Panc1 (cell line): Measurements from ENCODE around the gene RFC2. TPM values are rescaled to one million over a fixed set of nuclear protein-coding genes. Genes with fewer than 3 reads are reported as not detected.
A peak's percentile ranks its signal among the peaks of the same experiment; 100 is the strongest.

Experiments
- ATAC-seq: fragments of 200-7000 bp; cut with Tn5 transposase; 2 replicates; pipeline ENCODE4 v1.9.1; 2020; ENCODE audit warnings: mild to moderate bottlenecking, moderate library complexity
- BruUV-seq: library from RNA; stranded (reverse); fragments of 400-500 nt; replicated peaks from 2 replicates; lab custom pipeline; 2021; lab: Mats Ljungman, UMichigan
- CTCF ChIA-PET: fragments of 300-600 bp; sonication (Branson Sonifier 250); formaldehyde crosslinking; loops from one replicate; lab custom pipeline; 2022; ENCODE audit warnings: antibody characterized with exemption; lab: Charles Lee
- POLR2A ChIA-PET: fragments of 300-600 bp; sonication (Branson Sonifier 250); formaldehyde crosslinking; loops from one replicate; lab custom pipeline; 2022; ENCODE audit warnings: antibody characterized with exemption; lab: Charles Lee
- DNase-seq: peaks from one replicate; pipeline ENCODE4 v3.0.0-alpha.2; 2010; ENCODE audit warnings: low read depth, low spot score
- H3K27ac ChIP-seq: 2 replicates; pipeline ENCODE4 v1.5.1; 2011; ENCODE audit warnings: mild to moderate bottlenecking, low read length, inconsistent platforms
- H3K27me3 ChIP-seq: fragments of 200-500 bp; sonication (Bioruptor generic); 2 replicates; pipeline ENCODE4 v1.6.0; 2014; ENCODE audit warnings: low read length, inconsistent platforms; ENCODE audit not compliant: control insufficient read depth, insufficient read depth
- H3K36me3 ChIP-seq: fragments of 200-500 bp; sonication (Bioruptor generic); 2 replicates; pipeline ENCODE4 v1.5.1; 2014; ENCODE audit warnings: inconsistent platforms, mild to moderate bottlenecking, low read length, moderate library complexity; ENCODE audit not compliant: control insufficient read depth, insufficient read depth
- H3K4me1 ChIP-seq: 2 replicates; pipeline ENCODE4 v1.5.1; 2011; ENCODE audit warnings: inconsistent platforms, mild to moderate bottlenecking, low read length, moderate library complexity; ENCODE audit not compliant: control insufficient read depth, insufficient read depth
- H3K4me3 ChIP-seq, 2 experiments: 2 replicates each; pipeline ENCODE4 v1.5.1; 2011 to 2012; ENCODE audit warnings: low read depth in 2 of 2, low read length in 2 of 2, mild to moderate bottlenecking in 2 of 2, inconsistent platforms in 1 of 2, moderate library complexity in 1 of 2
- H3K9me3 ChIP-seq: fragments of 200-500 bp; sonication (Bioruptor generic); 2 replicates; pipeline ENCODE4 v1.5.1; 2014; ENCODE audit warnings: low read depth, mild to moderate bottlenecking, inconsistent platforms, low read length, moderate library complexity; ENCODE audit not compliant: control insufficient read depth, insufficient read depth
- POLR2AphosphoS5 ChIP-seq: IDR thresholded peaks from 2 replicates; pipeline ENCODE4 v1.6.1; 2012; ENCODE audit warnings: mild to moderate bottlenecking, low read depth, low read length, moderate library complexity
- SIN3A ChIP-seq: IDR thresholded peaks from 2 replicates; pipeline ENCODE4 v1.6.1; 2012; ENCODE audit warnings: low read depth, mild to moderate bottlenecking, low read length, moderate library complexity, borderline replicate concordance; ENCODE audit not compliant: insufficient read depth
- TCF7L2 ChIP-seq: IDR thresholded peaks from 2 replicates; pipeline ENCODE4 v1.6.1; 2011; ENCODE audit warnings: mild to moderate bottlenecking, low read depth, low read length, inconsistent platforms
- in situ Hi-C: cut with HindIII; loops from 2 replicates; pipeline ENCODE4 v1.10.0; 2016; ENCODE audit warnings: low sequenced_read_pairs, low pct_unique_long_range_greater_than_20kb
- intact Hi-C: fragments of 100-400 bp; cut with micrococcal nuclease; formaldehyde crosslinking; loops from one replicate; pipeline ENCODE4 v1.10.0; 2022; ENCODE audit not compliant: unreplicated experiment
- total RNA-seq: library from RNA; stranded (reverse); gene quantifications from one replicate; pipeline ENCODE4 v1.2.1, GENCODE V29; 2021; ENCODE audit not compliant: unreplicated experiment
- TF ChIP-seq, protein P1 (sequence below): fragments of 450-650 bp; IDR thresholded peaks from 2 replicates; pipeline ENCODE4 v1.5.1; 2017; ENCODE audit warnings: mild to moderate bottlenecking
- TF ChIP-seq, protein P2 (sequence below), 2 experiments: IDR thresholded peaks; 2 replicates each; pipeline ENCODE4 v1.6.1; 2011 to 2012; ENCODE audit warnings: low read depth in 2 of 2, control low read depth in 1 of 2, low read length in 1 of 2, mild to moderate bottlenecking in 1 of 2, moderate library complexity in 1 of 2; ENCODE audit not compliant: insufficient read depth in 1 of 2

RFC2 gene
- total RNA-seq, 1 experiment from 2014 or later: 56.2 TPM

DNA sequence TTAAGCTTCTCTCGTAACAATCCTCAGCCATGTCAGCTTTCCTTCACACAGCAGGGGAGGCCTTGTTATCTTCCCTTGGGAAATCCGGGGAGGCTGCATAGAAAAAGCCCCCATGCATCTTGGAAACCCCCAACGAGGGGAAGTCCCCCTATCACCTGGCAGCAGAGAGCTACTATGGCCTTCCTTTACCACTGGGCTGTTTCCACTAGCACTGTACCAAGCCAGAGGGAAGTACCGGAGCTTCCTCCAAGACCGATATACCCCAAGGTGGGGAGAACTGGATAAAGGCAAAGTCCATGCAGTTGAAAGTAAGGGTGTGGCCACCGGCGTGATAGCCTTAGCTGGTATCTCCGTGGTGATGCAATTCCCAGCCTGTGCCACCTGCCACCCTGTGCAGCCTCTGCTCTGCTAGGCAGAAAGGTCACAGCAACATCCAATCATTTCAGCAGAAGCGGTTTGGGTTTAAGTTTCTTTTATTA, 30.6 kb upstream of the RFC2 start:
- no peaks in the 10 kb centered on the region for H3K9me3 ChIP-seq
- ATAC-seq (no peak), DNase-seq (no peak)
- CTCF ChIA-PET: interaction anchor here (0.5 to 1.8 kb wide), 2 partner anchors 10 to 11 kb away, joined by 6 to 9 read pairs; no protein-coding TSS in a partner anchor
- H3K4me3 ChIP-seq: no peak overlapping the region
- H3K27me3 ChIP-seq: no peaks in the 10 kb centered on the region
- TF ChIP-seq, protein P1, sequence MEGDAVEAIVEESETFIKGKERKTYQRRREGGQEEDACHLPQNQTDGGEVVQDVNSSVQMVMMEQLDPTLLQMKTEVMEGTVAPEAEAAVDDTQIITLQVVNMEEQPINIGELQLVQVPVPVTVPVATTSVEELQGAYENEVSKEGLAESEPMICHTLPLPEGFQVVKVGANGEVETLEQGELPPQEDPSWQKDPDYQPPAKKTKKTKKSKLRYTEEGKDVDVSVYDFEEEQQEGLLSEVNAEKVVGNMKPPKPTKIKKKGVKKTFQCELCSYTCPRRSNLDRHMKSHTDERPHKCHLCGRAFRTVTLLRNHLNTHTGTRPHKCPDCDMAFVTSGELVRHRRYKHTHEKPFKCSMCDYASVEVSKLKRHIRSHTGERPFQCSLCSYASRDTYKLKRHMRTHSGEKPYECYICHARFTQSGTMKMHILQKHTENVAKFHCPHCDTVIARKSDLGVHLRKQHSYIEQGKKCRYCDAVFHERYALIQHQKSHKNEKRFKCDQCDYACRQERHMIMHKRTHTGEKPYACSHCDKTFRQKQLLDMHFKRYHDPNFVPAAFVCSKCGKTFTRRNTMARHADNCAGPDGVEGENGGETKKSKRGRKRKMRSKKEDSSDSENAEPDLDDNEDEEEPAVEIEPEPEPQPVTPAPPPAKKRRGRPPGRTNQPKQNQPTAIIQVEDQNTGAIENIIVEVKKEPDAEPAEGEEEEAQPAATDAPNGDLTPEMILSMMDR: no peak
- TF ChIP-seq, protein P2, sequence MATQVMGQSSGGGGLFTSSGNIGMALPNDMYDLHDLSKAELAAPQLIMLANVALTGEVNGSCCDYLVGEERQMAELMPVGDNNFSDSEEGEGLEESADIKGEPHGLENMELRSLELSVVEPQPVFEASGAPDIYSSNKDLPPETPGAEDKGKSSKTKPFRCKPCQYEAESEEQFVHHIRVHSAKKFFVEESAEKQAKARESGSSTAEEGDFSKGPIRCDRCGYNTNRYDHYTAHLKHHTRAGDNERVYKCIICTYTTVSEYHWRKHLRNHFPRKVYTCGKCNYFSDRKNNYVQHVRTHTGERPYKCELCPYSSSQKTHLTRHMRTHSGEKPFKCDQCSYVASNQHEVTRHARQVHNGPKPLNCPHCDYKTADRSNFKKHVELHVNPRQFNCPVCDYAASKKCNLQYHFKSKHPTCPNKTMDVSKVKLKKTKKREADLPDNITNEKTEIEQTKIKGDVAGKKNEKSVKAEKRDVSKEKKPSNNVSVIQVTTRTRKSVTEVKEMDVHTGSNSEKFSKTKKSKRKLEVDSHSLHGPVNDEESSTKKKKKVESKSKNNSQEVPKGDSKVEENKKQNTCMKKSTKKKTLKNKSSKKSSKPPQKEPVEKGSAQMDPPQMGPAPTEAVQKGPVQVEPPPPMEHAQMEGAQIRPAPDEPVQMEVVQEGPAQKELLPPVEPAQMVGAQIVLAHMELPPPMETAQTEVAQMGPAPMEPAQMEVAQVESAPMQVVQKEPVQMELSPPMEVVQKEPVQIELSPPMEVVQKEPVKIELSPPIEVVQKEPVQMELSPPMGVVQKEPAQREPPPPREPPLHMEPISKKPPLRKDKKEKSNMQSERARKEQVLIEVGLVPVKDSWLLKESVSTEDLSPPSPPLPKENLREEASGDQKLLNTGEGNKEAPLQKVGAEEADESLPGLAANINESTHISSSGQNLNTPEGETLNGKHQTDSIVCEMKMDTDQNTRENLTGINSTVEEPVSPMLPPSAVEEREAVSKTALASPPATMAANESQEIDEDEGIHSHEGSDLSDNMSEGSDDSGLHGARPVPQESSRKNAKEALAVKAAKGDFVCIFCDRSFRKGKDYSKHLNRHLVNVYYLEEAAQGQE (IDR thresholded peaks at IDR 0.05; ENCODE audit: insufficient read depth in 1 of 2, low read depth in 2 of 2, low read length in 1 of 2): no peak
- no peak for TF ChIP-seq TCF7L2
- TF ChIP-seq POLR2AphosphoS5: no peak
- no peak for TF ChIP-seq SIN3A
- BruUV-seq: no TSS peak
- peaks cover 55% of the 10 kb centered on the region for H3K4me1 ChIP-seq
- in situ Hi-C loops: no loop called here
- POLR2A ChIA-PET: no interaction called here
- H3K36me3 ChIP-seq: no peaks in the 10 kb centered on the region
- intact Hi-C loops: no loop called here
- H3K27ac ChIP-seq: peak overlapping the region; percentile 64

DNA sequence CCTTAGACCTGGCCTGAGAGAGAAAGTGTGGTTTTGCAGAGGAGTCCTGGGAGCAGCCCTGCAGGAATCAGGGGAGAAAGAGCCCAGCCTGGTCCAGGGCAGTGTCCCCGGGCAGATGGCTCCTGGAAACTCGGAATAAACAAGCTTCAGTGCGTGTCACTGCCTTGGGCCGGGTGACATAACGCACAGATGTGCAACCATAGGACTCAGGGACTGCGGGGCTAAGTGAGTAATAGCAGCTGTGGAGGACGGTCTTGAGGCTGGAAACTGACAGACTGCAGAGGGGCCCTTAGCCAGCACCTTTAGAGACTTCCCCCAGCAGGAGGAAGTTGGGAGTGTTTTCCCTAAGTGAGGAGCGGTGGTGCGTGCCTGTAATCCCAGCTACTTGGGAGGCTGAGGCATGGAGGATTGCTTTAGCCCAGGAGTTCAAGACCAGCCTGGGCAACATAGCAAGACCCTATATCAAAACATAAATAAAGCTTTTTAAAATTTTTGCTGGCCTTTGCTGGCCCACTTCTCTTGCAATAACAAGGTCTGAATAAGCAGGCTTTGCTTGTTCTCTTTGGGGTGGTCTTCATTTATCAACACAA, 29.8 kb upstream of the RFC2 start:
- Histone ChIP-seq H3K36me3 (no peaks in the 10 kb centered on the region), H3K4me3 (no peak overlapping the region), H3K9me3 (no peaks in the 10 kb centered on the region), H3K4me1 (peaks cover 63% of the 10 kb centered on the region), H3K27ac (peak overlapping the region; percentile 5; the same call in 1 of the 2 replicates), H3K27me3 (no peaks in the 10 kb centered on the region)
- CTCF ChIA-PET: interaction anchor here (1.2 to 1.8 kb wide), 2 partner anchors 9 to 117 kb away, joined by 8 to 9 read pairs; no protein-coding TSS in a partner anchor
- intact Hi-C loops (no loop called here), in situ Hi-C loops (no loop called here)
- TF ChIP-seq POLR2AphosphoS5 (no peak), TCF7L2 (no peak), SIN3A (no peak)
- TF ChIP-seq, protein P1: no peak
- no peak for ATAC-seq
- DNase-seq: no peak
- BruUV-seq: no TSS peak
- POLR2A ChIA-PET: interaction anchor here (0.7 kb wide), 1 partner anchor 43 kb away, joined by 4 read pairs; no protein-coding TSS in a partner anchor
